Measurements from ENCODE around the gene NHS.

DNA sequence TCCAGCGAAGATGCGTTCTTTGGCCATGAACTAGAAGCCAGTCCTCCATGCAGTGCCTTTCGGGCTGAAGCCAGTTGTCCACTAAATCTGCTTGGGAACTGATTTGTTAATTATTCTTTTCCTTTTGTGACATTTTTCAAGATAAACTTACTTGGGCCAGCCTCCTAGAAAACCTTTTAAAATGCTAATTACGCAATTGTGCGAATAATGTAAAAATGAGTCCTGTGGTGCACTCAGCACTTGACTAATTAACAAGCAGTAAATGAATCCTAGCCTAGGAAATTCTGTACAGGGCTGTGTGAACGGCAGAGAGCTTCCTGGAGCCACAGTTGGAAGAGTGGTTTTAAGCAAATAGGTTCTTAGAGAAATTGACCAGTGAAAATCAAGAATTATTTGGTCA, 212.4 kb downstream of the NHS start:
- TF ChIP-seq, protein P1, sequence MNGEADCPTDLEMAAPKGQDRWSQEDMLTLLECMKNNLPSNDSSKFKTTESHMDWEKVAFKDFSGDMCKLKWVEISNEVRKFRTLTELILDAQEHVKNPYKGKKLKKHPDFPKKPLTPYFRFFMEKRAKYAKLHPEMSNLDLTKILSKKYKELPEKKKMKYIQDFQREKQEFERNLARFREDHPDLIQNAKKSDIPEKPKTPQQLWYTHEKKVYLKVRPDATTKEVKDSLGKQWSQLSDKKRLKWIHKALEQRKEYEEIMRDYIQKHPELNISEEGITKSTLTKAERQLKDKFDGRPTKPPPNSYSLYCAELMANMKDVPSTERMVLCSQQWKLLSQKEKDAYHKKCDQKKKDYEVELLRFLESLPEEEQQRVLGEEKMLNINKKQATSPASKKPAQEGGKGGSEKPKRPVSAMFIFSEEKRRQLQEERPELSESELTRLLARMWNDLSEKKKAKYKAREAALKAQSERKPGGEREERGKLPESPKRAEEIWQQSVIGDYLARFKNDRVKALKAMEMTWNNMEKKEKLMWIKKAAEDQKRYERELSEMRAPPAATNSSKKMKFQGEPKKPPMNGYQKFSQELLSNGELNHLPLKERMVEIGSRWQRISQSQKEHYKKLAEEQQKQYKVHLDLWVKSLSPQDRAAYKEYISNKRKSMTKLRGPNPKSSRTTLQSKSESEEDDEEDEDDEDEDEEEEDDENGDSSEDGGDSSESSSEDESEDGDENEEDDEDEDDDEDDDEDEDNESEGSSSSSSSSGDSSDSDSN (CRISPR knock-in tag; IDR thresholded peaks at IDR 0.05) = no peak
- TF ChIP-seq POLR2A (IDR thresholded peaks at IDR 0.05; ENCODE audit: insufficient read depth in 1 of 2, low read depth in 2 of 2, low read length in 2 of 2) (no peak), MAFF (IDR thresholded peaks at IDR 0.05; ENCODE audit: low read depth, low read length) (no peak), CREM (IDR thresholded peaks at IDR 0.05) (no peak), CREM (CRISPR knock-in tag; IDR thresholded peaks at IDR 0.05) (no peak), SRF (IDR thresholded peaks at IDR 0.05; ENCODE audit: low read depth, low read length) (no peak), ZNF674 (CRISPR knock-in tag; IDR thresholded peaks at IDR 0.05; ENCODE audit: low read depth) (no peak), CREB1 (IDR thresholded peaks at IDR 0.05) (no peak), CREB1 (CRISPR knock-in tag; IDR thresholded peaks at IDR 0.05) (no peak), ZNF274 (CRISPR knock-in tag; IDR thresholded peaks at IDR 0.05) (no peak), ZNF558 (CRISPR knock-in tag; IDR thresholded peaks at IDR 0.05; ENCODE audit: borderline replicate concordance) (no peak), YY1 (IDR thresholded peaks at IDR 0.05; ENCODE audit: insufficient read depth, insufficient replicate concordance, low read depth, low read length) (no peak), FOSL2 (CRISPR knock-in tag; IDR thresholded peaks at IDR 0.05) (no peak)
- TF ChIP-seq, protein P2, sequence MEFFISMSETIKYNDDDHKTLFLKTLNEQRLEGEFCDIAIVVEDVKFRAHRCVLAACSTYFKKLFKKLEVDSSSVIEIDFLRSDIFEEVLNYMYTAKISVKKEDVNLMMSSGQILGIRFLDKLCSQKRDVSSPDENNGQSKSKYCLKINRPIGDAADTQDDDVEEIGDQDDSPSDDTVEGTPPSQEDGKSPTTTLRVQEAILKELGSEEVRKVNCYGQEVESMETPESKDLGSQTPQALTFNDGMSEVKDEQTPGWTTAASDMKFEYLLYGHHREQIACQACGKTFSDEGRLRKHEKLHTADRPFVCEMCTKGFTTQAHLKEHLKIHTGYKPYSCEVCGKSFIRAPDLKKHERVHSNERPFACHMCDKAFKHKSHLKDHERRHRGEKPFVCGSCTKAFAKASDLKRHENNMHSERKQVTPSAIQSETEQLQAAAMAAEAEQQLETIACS (CRISPR knock-in tag; IDR thresholded peaks at IDR 0.05) = no peak
